HAP-1 (cell line): ENCODE measurements around the gene ZNF165.
A peak's percentile ranks its signal among the peaks of the same experiment; 100 is the strongest.

ENCODE experiments used
- DNase-seq, 2 experiments: peaks; one replicate each; pipeline ENCODE4 v3.0.0-alpha.2; 2016 to 2020; ENCODE audit warnings: low spot score in 2 of 2
- H3K27me3 ChIP-seq: fragments of 250-450 bp; sonication (Bioruptor Pico); 2 replicates; pipeline ENCODE4 v1.5.1; 2020; ENCODE audit warnings: low read depth, mild to moderate bottlenecking, moderate library complexity
- H3K36me3 ChIP-seq: fragments of 250-450 bp; sonication (Bioruptor Pico); replicated peaks from 2 replicates; pipeline ENCODE4 v1.5.1; 2020; ENCODE audit warnings: mild to moderate bottlenecking
- H3K4me1 ChIP-seq: fragments of 250-450 bp; sonication (Bioruptor Pico); 2 replicates; pipeline ENCODE4 v1.5.1; 2020; ENCODE audit warnings: mild to moderate bottlenecking
- H3K4me3 ChIP-seq: fragments of 250-450 bp; sonication (Bioruptor Pico); 2 replicates; pipeline ENCODE4 v1.5.1; 2020; ENCODE audit warnings: mild to moderate bottlenecking, moderate library complexity
- H3K9me3 ChIP-seq: fragments of 250-450 bp; sonication (Bioruptor Pico); 2 replicates; pipeline ENCODE4 v1.5.1; 2020; ENCODE audit warnings: mild to moderate bottlenecking, moderate library complexity
- in situ Hi-C: fragments of 300-500 bp; cut with MboI; formaldehyde crosslinking; loops from 3 replicates; pipeline ENCODE4 v1.14.3; 2020; ENCODE audit warnings: low sequenced_read_pairs, inconsistent platforms, mixed read lengths

Gene ZNF165

DNA sequence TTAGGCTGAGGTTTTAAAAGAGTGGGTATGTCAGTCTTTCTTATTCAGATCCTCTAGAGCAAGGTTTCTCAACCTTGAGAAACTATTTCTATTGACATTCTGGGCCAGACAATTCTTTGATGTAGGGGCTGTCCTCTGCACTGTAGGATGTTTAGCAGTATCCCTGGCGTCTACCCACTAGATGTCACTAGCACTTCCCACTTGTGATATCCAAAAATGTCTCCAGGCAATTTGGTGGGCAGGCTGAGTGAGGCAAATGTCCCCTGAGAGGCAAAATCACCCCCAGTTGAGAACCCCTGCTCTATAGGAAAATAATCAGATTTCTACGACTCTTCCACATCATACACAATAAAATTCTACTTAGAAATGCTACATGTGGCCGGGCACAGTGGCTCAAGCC lies 53.6 kb downstream of the ZNF165 start:
- Histone ChIP-seq H3K4me3 (no peak overlapping the region), H3K27me3 (no peaks in the 10 kb centered on the region), H3K36me3 (peaks cover 13% of the 10 kb centered on the region), H3K4me1 (peaks cover 12% of the 10 kb centered on the region), H3K9me3 (no peaks in the 10 kb centered on the region)
- in situ Hi-C loops = loop anchor here (10.0 to 25.0 kb wide), 2 partner anchors 128 to 221 kb away; partner anchors contain the start of genes NKAPL, ZKSCAN4 and ZSCAN26
- DNase-seq = peak; percentile 47 to 53

- no peaks in the 10 kb centered on the region for H3K9me3 ChIP-seq
- H3K4me1 ChIP-seq = peaks cover 12% of the 10 kb centered on the region
- in situ Hi-C loops = loop anchor here (10.0 to 25.0 kb wide), 2 partner anchors 128 to 220 kb away; partner anchors contain the start of genes NKAPL, ZKSCAN4 and ZSCAN26
- peaks cover 6% of the 10 kb centered on the region; the same call in 1 of the 2 replicates for H3K36me3 ChIP-seq
- DNase-seq = no peak
- H3K4me3 ChIP-seq = no peak overlapping the region
- H3K27me3 ChIP-seq = no peaks in the 10 kb centered on the region
These were observed 54.3 kb downstream of the ZNF165 start for GRCh38 chr6:28134716-28135115.

DNA sequence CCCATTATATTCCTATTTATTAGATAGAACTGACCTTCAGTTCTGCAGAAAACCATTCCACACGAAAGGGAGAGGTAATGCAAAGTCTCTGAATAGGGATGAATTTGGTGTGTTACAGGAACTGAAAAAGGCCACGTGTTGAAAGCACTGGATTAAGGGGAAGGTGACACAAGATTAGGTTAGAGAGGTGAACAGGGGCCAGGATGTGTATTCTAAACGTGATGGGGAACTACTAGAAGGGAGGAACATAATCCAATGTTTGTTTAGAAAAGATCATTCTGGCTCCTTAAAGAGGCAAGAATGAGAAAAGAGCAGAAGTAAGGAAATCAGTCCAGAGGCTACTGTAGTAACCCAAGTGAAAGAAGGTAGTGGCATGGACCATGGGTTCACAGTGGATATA lies 55.0 kb downstream of the ZNF165 start:
- Histone ChIP-seq H3K36me3 (no peaks in the 10 kb centered on the region), H3K27me3 (no peaks in the 10 kb centered on the region), H3K4me3 (peak overlapping the region; percentile 58), H3K4me1 (peaks cover 12% of the 10 kb centered on the region), H3K9me3 (no peaks in the 10 kb centered on the region)
- DNase-seq = peak in 1 of 2 experiments; percentile 26
- in situ Hi-C loops = loop anchor here (10.0 to 25.0 kb wide), 2 partner anchors 127 to 219 kb away; partner anchors contain the start of genes NKAPL, ZKSCAN4 and ZSCAN26

DNA sequence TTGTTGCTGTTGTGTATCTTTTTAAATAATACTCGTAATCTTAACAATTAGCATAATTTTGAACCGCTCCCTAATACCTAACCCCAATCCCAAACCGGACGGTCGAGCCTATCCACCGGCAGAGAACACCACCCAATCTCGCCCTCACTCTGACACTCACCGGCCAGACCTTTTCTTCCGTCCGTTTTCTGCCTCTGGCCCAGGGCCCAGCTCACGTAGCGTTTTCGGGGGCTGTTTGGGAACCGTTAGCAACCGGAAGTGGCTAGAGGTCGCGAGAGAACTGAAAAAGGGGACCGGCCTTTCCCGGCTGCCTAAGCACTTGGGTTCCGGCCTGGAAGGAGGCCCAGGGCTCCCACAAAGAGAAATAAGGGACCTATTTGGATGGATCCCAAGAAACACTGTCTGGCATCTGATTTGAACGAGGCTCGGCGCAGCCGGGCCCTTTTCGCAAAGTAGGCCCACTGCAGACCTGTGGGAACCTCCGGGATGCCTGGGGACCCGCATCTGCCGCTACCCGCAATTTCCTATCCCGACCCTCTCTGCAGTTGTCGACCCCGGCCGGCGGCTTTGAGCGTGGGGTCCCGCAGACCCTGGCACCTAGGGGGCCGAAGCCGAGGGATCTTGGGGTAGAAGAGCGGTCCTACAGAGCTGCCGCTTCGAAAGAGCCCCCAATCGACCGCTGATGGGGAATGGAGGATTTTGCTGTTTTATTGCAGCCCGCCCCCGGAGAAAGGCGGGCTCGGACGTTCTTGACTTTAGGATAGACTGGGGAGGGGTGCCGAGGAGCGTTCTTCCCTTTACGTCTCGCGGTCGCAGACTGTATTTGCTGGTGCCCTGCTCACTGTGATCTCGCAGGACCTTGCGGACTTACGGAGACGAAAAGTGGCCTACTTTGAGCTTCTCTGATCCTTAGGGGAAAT lies 56.5 kb downstream of the ZNF165 start:
- H3K4me1 ChIP-seq = peaks cover 15% of the 10 kb centered on the region
- peak overlapping the region; percentile 58 for H3K4me3 ChIP-seq
- in situ Hi-C loops = loop anchor here (10.0 to 25.0 kb wide), 2 partner anchors 125 to 218 kb away; partner anchors contain the start of genes NKAPL, ZKSCAN4 and ZSCAN26

GRCh38 chr6:28137505-28137981 lies 57.2 kb downstream of the ZNF165 start:
- no peak for DNase-seq
- H3K4me3 ChIP-seq = peak overlapping the region; percentile 58
- no peaks in the 10 kb centered on the region for H3K9me3 ChIP-seq
- H3K36me3 ChIP-seq = no peaks in the 10 kb centered on the region
- peaks cover 15% of the 10 kb centered on the region for H3K4me1 ChIP-seq
- no peaks in the 10 kb centered on the region for H3K27me3 ChIP-seq
- in situ Hi-C loops = loop anchor here (10.0 to 25.0 kb wide), 2 partner anchors 125 to 217 kb away; partner anchors contain the start of genes NKAPL, ZKSCAN4 and ZSCAN26

More for the DNA sequence above, 56.5 kb downstream of the ZNF165 start:
- Histone ChIP-seq H3K9me3 (no peaks in the 10 kb centered on the region), H3K36me3 (no peaks in the 10 kb centered on the region), H3K27me3 (no peaks in the 10 kb centered on the region)
- peak; percentile 90 to 93 for DNase-seq
